Amniotic stem cell (primary cell): ENCODE measurements around the gene ATXN1.
A peak's percentile ranks its signal among the peaks of the same experiment; 100 is the strongest.

Experiments used
- DNase-seq: peaks from one replicate; lab custom pipeline; 2025; lab: John Stamatoyannopoulos, UW

The ATXN1 gene

GRCh38 chr6:16438718-16439591 lies 322.3 kb downstream of the ATXN1 start:
- DNase-seq: no peak

GRCh38 chr6:16437984-16438383 lies 323.3 kb downstream of the ATXN1 start:
- DNase-seq: no peak

- no peak for DNase-seq
These were observed 324.2 kb downstream of the ATXN1 start for GRCh38 chr6:16437095-16437494.

- no peak for DNase-seq
These were observed 324.7 kb downstream of the ATXN1 start for GRCh38 chr6:16436550-16436949.

DNA sequence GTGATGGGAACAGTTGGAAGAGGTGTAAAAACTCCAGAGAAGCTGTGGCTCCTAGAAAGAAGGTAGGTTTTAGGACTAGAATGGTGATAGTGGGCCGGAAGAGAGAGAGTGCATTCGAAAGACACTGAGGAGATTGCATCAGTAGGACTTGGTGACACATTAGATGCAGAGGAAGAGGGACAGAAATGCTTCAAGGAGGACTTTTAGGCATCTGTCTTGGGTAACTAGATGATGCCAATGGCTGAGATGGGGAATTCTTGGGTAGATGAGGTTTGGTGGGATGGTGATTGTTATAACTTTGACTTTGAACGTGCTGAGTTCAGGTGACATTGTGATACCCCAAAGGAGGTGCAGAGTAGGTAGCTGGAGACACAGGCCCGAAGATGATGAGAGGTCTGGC lies 326.4 kb downstream of the ATXN1 start:
- no peak for DNase-seq

- no peak for DNase-seq
These were observed 327.8 kb downstream of the ATXN1 start for GRCh38 chr6:16433338-16433890.

DNA sequence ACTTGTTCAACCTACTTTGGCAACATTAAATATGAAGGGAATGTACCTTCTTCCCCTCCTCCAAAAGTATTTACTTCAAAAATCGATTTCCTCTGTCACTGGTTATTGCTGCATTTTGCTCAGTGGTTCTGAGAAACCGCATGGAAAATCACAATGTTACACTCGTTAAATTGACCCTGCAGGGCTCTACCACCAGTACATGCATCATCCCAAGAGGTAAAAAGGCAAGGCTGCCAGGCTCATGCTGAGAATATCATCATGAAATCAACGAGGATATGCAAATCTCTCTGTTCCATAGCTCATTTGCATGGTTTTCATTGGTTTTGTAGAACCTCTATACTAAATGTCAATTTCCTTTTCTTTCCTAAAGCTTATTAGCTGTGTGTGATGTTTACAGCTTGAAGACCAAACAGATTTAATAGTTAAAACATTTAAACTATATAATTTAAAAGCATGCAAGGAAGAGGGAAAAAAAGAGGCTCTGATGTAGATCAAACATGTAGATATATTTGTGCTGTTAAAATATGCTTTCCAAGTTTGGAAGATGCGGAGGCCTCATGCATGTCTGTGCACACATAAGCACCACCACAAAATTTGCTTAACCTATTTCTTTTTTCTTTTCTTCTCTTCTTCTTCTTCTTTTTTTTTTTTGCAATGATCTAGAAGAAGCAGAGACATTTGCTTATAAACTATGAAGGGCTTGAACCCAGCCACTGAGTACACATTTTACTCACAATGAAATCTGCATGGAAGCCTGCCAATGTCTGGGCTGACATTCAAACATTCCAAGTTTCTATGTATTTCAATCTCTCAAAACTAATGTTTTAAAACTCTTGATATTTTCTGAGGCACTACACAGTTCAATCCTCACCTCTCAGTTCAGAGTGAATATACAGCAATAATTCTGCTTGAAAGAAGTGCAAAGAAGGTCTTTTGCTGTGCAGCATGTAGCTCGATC lies 328.9 kb downstream of the ATXN1 start:
- peak; percentile 11 for DNase-seq

- no peak for DNase-seq
These were observed 330.2 kb downstream of the ATXN1 start for GRCh38 chr6:16431106-16431505.

GRCh38 chr6:16430391-16431089 lies 330.7 kb downstream of the ATXN1 start:
- no peak for DNase-seq

DNA sequence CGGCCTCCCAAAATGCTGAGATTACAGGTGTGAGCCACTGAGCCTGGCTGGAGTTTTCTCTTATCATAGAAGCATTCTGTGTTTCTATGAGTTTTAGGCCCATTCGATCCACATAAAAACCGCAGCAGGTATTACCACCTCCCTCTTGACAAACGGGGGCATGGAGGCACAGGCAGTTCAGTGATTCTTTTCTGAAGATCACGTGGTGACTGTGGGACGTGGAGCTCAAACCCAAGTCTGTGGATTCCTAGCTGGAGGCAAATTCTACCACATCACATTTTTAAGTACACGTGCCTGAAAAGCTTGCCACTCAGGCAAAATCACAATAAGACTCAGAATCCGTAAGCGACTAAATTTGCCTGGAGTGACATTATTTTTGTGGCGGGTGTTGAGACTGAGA lies 331.6 kb downstream of the ATXN1 start:
- no peak for DNase-seq

DNA sequence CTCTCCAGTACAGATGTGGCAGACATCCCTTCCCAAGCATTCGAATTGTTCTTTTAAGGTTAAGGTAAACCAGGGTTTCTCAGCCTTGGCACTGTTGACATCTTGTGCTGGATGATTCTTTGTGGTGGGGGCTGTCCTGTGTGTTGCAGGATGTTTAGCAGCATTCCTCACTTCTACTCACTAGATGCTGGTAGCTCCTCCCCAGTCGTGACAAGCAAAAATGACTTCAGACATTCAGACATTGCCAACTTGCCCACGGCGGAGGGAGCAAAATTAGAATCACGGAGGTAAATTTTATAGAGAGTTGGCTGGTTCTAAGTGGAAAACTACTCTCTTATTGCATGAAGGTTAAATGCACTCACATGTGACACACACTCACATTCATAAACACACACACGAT lies 334.1 kb downstream of the ATXN1 start:
- DNase-seq: no peak

GRCh38 chr6:16425881-16426615 lies 335.2 kb downstream of the ATXN1 start:
- DNase-seq: no peak

DNA sequence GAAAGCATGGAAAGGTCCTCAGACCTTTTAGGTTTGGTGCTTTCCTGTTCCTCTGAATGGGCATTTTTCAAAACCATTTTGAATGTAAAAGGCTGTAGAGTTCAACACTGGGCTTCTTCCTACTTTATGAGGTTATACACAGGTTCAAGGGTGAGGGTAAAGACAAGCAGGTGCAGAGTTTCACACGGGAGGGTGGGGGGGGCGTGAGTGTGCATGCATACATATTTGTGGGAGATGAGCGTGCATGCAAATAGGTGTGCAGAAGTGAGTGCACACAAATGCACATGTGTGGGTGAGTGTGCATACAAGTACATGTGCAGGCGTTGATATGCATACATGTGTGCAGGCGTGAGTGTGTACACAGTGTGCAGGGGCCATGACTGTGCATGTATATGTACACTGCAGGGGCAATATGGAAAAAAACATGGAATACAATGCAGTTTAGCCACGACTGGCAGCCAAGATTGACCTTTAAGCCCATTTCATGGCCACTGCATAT lies 339.7 kb downstream of the ATXN1 start:
- DNase-seq: no peak

DNA sequence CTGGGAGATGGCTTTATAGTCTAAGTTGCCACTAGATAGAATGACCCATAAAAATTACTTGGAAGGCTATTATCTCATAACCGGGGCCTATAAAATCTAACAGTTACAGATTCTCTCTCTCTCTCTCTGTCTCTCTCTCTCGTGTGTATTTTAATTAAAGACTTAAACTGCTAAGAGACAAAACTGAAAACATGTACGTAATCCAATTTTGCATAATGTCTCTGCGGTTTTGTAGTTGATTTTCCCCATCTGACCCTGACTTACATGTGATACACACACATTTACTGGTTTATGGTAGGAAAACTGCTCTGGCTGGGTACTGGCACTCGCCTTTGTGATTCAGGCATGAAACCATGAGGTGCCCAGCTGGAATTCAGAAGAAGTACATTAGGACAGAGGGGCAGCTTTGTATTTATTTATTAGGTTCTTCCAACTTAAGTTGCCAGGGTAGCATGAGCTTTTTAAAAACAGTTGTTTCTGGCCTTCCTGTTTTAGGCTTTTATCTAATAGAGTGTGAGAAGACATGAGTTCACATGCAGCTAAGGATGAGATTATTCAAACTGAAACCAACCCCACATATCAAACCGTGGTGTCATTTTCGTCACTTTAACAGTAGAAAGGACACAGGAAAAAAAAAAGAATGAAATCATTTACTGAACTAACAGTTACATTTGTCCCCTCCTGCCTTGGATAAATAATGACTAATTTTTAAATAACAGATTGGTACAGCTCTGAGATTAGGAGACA lies 340.4 kb downstream of the ATXN1 start:
- no peak for DNase-seq

DNA sequence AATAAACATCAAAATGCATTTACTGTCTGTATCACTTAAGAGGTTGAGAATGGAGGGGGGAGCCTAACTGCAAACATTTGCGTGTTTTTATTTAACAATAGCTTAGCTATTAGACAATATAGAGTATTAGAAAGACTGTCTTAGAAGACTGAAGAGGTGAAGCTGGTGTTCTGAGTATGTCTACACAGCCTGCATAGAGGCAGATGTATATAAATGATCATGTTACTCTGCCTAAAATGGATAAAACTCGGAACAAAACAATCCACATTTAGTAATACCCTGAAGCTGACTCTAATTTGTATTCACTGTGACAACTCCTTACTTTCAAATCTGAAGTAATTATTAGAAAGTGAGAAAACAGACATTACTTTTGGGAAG lies 340.9 kb downstream of the ATXN1 start:
- DNase-seq: no peak

DNA sequence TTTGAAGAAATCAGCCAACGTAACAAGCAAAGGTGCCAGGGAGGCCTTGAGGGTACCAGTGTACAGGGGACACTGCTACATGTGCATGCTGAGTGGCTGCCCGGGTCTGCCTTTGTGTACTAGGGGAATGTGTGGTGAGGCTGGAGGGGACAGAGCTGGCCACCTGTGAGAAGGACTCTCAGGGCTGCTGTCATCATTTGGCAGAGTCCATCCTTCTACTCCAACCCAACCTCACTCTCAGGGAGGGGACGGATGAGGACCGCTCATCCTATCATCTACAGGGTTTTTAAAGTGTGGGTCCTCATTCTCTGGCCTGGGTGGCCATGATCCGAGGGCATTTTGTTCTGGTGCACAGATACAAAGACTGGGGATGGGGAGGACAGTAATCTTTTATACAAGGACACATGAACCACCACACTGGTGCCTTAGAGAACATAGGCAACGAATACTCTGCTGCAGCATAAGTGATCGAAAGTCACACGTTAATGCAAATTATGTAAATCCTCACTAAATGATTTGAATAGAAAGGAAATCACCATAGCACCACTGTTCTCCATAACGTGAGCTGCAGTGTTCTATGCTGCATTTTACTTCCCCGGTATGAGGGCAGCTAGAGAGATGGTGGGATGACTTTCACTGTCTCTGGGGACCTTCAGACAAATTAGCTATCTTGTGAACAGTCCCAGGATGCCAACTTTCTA lies 341.5 kb downstream of the ATXN1 start:
- DNase-seq: no peak

DNA sequence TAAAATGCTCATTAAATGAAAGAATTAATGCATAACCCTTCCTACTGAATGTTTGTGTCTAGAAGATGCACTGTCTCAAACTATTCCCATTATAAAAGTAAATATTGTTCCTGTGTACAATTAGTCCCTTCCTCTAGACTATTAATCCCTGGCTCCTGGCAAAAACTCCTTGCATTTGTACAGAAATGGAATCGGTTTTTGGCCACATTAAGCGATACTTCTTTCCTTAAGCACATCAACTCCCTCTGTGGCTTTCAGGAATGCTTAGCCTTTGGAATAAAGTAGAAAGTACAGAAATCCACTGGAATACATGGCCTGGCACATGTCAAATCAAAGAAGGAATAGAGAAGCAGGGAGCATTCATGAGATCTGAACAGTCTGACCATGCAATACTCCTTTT lies 343.1 kb downstream of the ATXN1 start:
- DNase-seq: no peak

- DNase-seq: no peak
These were observed 345.6 kb downstream of the ATXN1 start for GRCh38 chr6:16415677-16416076.

DNA sequence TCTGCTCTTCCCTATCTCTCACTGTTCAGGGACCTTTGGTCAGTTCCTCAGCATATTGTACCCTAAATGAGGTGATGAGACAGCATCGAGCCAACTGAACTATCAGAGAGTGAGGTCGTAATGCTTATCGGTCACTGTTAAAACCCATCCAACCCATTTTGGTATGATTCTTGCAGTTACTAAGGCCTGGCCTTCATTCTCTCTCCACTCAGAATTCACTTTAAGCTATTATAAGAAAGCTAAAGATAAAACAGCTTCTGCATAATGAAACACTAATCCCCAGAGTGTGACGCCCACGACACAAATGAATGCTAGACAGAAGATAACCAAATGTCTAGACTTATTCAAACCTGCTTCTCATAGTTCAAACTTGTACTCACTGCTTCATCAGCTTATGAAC lies 347.1 kb downstream of the ATXN1 start:
- DNase-seq: no peak

DNA sequence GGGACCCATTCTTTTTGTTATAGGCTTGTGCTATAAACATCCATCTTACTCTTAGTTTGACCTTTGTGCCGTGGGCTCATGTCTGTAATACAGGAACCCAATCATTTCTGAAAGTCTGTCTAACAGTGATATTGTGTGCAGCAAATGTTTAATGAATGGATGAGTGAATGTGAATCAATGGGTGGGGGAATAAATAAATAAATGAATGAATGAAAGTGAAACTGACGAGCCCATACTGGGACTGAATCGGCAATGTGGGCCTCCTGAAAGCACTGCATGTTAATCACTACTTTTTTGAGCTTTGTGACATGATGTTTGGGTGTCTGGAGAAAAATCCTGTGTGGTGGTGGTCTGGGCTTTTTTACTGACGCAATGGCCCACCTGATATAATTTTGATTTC lies 347.9 kb downstream of the ATXN1 start:
- DNase-seq: no peak
